ENCODE results near the gene F10.

DNA sequence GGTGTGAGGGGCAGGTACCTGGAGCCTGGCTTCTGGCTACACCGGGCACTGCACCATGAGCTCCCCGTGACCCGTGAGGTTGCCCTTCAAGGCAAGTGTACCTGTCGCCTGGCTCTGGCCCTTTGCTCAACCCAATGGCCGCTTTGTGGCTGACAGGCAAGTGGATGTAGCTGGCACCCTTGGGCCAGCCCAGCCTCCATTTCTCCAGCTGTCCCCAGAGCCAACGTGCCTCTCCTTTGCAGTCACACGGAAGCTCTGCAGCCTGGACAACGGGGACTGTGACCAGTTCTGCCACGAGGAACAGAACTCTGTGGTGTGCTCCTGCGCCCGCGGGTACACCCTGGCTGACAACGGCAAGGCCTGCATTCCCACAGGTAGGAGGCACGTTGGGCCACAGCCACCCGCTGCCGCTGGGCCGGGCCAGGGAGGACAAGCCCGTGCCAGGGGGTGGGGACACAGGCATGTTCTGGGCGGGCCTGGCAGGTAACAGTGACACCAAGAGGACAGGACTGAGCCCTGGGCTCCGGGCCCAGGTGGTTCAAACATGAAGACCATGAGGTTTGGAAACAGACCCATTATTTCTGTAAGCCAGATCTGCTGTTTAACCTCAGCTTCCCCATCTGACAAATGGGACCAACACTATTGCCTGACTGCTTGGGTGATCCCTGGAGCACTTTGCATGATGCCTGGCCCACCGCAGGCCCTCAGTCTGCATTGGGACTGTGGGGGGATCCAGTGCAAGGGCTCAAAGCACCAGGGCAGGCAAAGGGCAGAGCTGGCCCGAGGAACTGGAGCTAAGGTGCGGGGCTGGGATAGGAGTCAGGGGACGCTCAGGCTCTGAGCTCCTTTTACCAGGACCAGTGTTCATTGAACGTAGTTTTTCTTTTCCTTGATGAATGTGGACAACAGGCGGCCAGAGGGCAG, 18.3 kb downstream of the F10 start:
- TF ChIP-seq, protein P1, sequence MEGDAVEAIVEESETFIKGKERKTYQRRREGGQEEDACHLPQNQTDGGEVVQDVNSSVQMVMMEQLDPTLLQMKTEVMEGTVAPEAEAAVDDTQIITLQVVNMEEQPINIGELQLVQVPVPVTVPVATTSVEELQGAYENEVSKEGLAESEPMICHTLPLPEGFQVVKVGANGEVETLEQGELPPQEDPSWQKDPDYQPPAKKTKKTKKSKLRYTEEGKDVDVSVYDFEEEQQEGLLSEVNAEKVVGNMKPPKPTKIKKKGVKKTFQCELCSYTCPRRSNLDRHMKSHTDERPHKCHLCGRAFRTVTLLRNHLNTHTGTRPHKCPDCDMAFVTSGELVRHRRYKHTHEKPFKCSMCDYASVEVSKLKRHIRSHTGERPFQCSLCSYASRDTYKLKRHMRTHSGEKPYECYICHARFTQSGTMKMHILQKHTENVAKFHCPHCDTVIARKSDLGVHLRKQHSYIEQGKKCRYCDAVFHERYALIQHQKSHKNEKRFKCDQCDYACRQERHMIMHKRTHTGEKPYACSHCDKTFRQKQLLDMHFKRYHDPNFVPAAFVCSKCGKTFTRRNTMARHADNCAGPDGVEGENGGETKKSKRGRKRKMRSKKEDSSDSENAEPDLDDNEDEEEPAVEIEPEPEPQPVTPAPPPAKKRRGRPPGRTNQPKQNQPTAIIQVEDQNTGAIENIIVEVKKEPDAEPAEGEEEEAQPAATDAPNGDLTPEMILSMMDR (IDR thresholded peaks at IDR 0.05), result no peak
- no peak for TF ChIP-seq POLR2A (IDR thresholded peaks at IDR 0.05)

Data from heart left ventricle (tissue), 13 donors.